HCT116 (cell line): ENCODE data around the gene PLEKHN1. TPM values are rescaled to one million over a fixed set of nuclear protein-coding genes. Genes with fewer than 3 reads are reported as not detected.

Experiments used
- ATAC-seq: fragments of 200-7000 bp; cut with Tn5 transposase; 2 replicates; pipeline ENCODE4 v1.9.1; 2020; ENCODE audit warnings: mild to moderate bottlenecking, moderate library complexity
- BruUV-seq: library from RNA; stranded (reverse); fragments of 400-500 nt; replicated peaks from 2 replicates; lab custom pipeline; 2021; lab: Mats Ljungman, UMichigan
- CTCF ChIA-PET: fragments of 300-600 bp; sonication (Branson Sonifier 250); formaldehyde crosslinking; loops from one replicate; lab custom pipeline; 2021; ENCODE audit warnings: antibody characterized with exemption; lab: Charles Lee
- POLR2A ChIA-PET: fragments of 300-600, 350-600 bp; sonication (Branson Sonifier 250); formaldehyde crosslinking; loops from one replicate; lab custom pipeline; 2021; ENCODE audit warnings: antibody characterized with exemption; lab: Charles Lee
- RAD21 ChIA-PET, 2 experiments: fragments of 300-600 bp; sonication (Branson Sonifier 250); formaldehyde crosslinking; loops; one replicate each; lab custom pipeline; 2023; ENCODE audit warnings: low total read pairs in 2 of 2; ENCODE audit not compliant: uncharacterized antibody in 2 of 2, unreplicated experiment in 2 of 2, low non-redundant PET in 1 of 2; lab: Charles Lee
- DNase-seq: peaks from one replicate; pipeline ENCODE4 v3.0.0-alpha.2; 2010; ENCODE audit warnings: low read depth, low spot score
- H2AFZ ChIP-seq: fragments of 200-600 bp; shearing (Covaris generic), sonication (generic); 2 replicates; pipeline ENCODE4 v1.6.1; 2017; ENCODE audit warnings: low read depth, mixed run types, mixed read lengths, antibody characterized with exemption, low read length; ENCODE audit not compliant: poor library complexity, severe bottlenecking
- H3K27ac ChIP-seq: 2 replicates; pipeline ENCODE4 v1.5.1; 2012; ENCODE audit warnings: low read depth, low read length
- H3K27me3 ChIP-seq: fragments of 200-600 bp; sonication (generic); 2 replicates; pipeline ENCODE4 v1.6.1; 2016; ENCODE audit warnings: mixed run types, low read length, mixed read lengths; ENCODE audit not compliant: insufficient read depth
- H3K36me3 ChIP-seq, 2 experiments: fragments of 200-500 bp in 1 of 2; fragments of 200-600 bp in 1 of 2; sonication (Bioruptor generic) in 1 of 2; sonication (generic) in 1 of 2; 2 replicates each; pipeline versions ENCODE4 v1.5.1 to v1.6.1; 2014 to 2016; ENCODE audit warnings: low read length in 2 of 2, inconsistent platforms in 1 of 2, mixed read lengths in 1 of 2, mixed run types in 1 of 2; ENCODE audit not compliant: insufficient read depth in 2 of 2, control insufficient read depth in 1 of 2
- H3K4me1 ChIP-seq, 2 experiments: fragments of 200-600 bp in 1 of 2; sonication (generic) in 1 of 2; 2 replicates each; pipeline versions ENCODE4 v1.5.1 to v1.6.1; 2012 to 2017; ENCODE audit warnings: low read length in 2 of 2, inconsistent platforms in 1 of 2, mild to moderate bottlenecking in 1 of 2, mixed read lengths in 1 of 2, mixed run types in 1 of 2, moderate library complexity in 1 of 2; ENCODE audit not compliant: insufficient read depth in 2 of 2, control insufficient read depth in 1 of 2
- H3K4me2 ChIP-seq: fragments of 200-600 bp; sonication (generic); 2 replicates; pipeline ENCODE4 v1.6.1; 2017; ENCODE audit warnings: mixed run types, low read length, mixed read lengths
- H3K4me3 ChIP-seq, 2 experiments: fragments of 200-600 bp in 1 of 2; sonication (generic) in 1 of 2; replicated peaks in 1 of 2; 2 replicates each; pipeline ENCODE4 v1.5.1; 2011 to 2016; ENCODE audit warnings: low read length in 2 of 2, control low read depth in 1 of 2, low read depth in 1 of 2, mild to moderate bottlenecking in 1 of 2, mixed read lengths in 1 of 2, mixed run types in 1 of 2
- H3K79me2 ChIP-seq: fragments of 200-600 bp; sonication (generic); 2 replicates; pipeline ENCODE4 v1.6.1; 2017; ENCODE audit warnings: mild to moderate bottlenecking, mixed run types, low read length, moderate library complexity, mixed read lengths; ENCODE audit not compliant: insufficient read depth
- H3K9ac ChIP-seq: fragments of 200-600 bp; sonication (generic); 2 replicates; pipeline ENCODE4 v1.6.1; 2016; ENCODE audit warnings: low read length, mixed read lengths
- H3K9me2 ChIP-seq: fragments of 200-600 bp; sonication (generic), shearing (Covaris generic); 2 replicates; pipeline ENCODE4 v1.6.1; 2017; ENCODE audit warnings: mixed run types, mild to moderate bottlenecking, moderate library complexity; ENCODE audit not compliant: insufficient read depth
- H3K9me3 ChIP-seq, 2 experiments: fragments of 200-500 bp in 1 of 2; fragments of 200-600 bp in 1 of 2; sonication (Bioruptor generic) in 1 of 2; sonication (generic) in 1 of 2; 2 replicates each; pipeline ENCODE4 v1.6.1; 2014 to 2017; ENCODE audit warnings: low read length in 2 of 2, mixed read lengths in 2 of 2, inconsistent platforms in 1 of 2, low read depth in 1 of 2, mild to moderate bottlenecking in 1 of 2, mixed run types in 1 of 2, moderate library complexity in 1 of 2; ENCODE audit not compliant: control insufficient read depth in 1 of 2, insufficient read depth in 1 of 2
- H4K20me1 ChIP-seq: fragments of 200-600 bp; sonication (generic), shearing (Covaris generic); 2 replicates; pipeline ENCODE4 v1.6.1; 2017; ENCODE audit warnings: mixed run types, mild to moderate bottlenecking, moderate library complexity; ENCODE audit not compliant: insufficient read depth
- CBX3 ChIP-seq: IDR thresholded peaks from 2 replicates; pipeline ENCODE4 v1.6.1; 2012; ENCODE audit warnings: low read depth
- EGR1 ChIP-seq: IDR thresholded peaks from 2 replicates; pipeline ENCODE4 v1.6.1; 2012; ENCODE audit warnings: low read depth
- ELF1 ChIP-seq: IDR thresholded peaks from 2 replicates; pipeline ENCODE4 v1.6.1; 2012; ENCODE audit warnings: low read depth, borderline replicate concordance
- EZH2 ChIP-seq: fragments of 200-600 bp; sonication (generic); IDR thresholded peaks from 2 replicates; pipeline ENCODE4 v1.6.1; 2017; ENCODE audit warnings: antibody characterized with exemption, mixed run types
- EZH2phosphoT487 ChIP-seq: fragments of 200-600 bp; IDR thresholded peaks from 2 replicates; pipeline ENCODE4 v1.6.1; 2018; ENCODE audit warnings: antibody characterized with exemption, borderline replicate concordance
- JUND ChIP-seq: IDR thresholded peaks from 2 replicates; pipeline ENCODE4 v1.6.1; 2012
- SIN3A ChIP-seq: IDR thresholded peaks from 2 replicates; pipeline ENCODE4 v1.6.1; 2012; ENCODE audit warnings: low read depth
- TCF7L2 ChIP-seq: IDR thresholded peaks from 2 replicates; pipeline ENCODE4 v1.7.0; 2011; ENCODE audit warnings: borderline replicate concordance, inconsistent platforms; ENCODE audit not compliant: insufficient read depth, insufficient read length; ENCODE audit errors: extremely low read depth
- ZNF274 ChIP-seq: fragments of 200-500 bp; sonication (Bioruptor generic); IDR thresholded peaks from 2 replicates; pipeline ENCODE4 v1.6.1; 2014; ENCODE audit warnings: mild to moderate bottlenecking, low read depth, low read length, inconsistent platforms
- intact Hi-C: fragments of 100-400 bp; cut with micrococcal nuclease; formaldehyde crosslinking; loops from 2 replicates; pipeline ENCODE4 v1.10.0; 2022
- total RNA-seq: library from RNA; stranded (reverse); gene quantifications from one replicate; pipeline ENCODE4 v1.2.1, GENCODE V29; 2021; ENCODE audit not compliant: unreplicated experiment
- TF ChIP-seq, protein P1 (sequence below): IDR thresholded peaks from 2 replicates; pipeline ENCODE4 v1.6.1; 2011; ENCODE audit warnings: mild to moderate bottlenecking, low read length, moderate library complexity; ENCODE audit not compliant: insufficient replicate concordance; ENCODE audit errors: extremely low read depth
- TF ChIP-seq, protein P2 (sequence below): IDR thresholded peaks from 2 replicates; pipeline ENCODE4 v1.6.1; 2012
- TF ChIP-seq, protein P3 (sequence below): IDR thresholded peaks from 2 replicates; pipeline ENCODE4 v1.6.1; 2012
- TF ChIP-seq, protein P4 (sequence below), 3 experiments: fragments of 200-600 bp in 1 of 3; sonication (generic) in 1 of 3; IDR thresholded peaks in 2 of 3; conservative IDR thresholded peaks in 1 of 3; 2 replicates each; pipeline ENCODE4 v1.5.1; 2012 to 2017; ENCODE audit warnings: low read depth in 2 of 3, low read length in 2 of 3, antibody characterized with exemption in 1 of 3, borderline replicate concordance in 1 of 3, control low read depth in 1 of 3, mild to moderate bottlenecking in 1 of 3, mixed read lengths in 1 of 3, mixed run types in 1 of 3, moderate library complexity in 1 of 3; ENCODE audit not compliant: insufficient read depth in 1 of 3

The PLEKHN1 gene
- total RNA-seq, 1 experiment from 2014 or later: 11.6 TPM

DNA sequence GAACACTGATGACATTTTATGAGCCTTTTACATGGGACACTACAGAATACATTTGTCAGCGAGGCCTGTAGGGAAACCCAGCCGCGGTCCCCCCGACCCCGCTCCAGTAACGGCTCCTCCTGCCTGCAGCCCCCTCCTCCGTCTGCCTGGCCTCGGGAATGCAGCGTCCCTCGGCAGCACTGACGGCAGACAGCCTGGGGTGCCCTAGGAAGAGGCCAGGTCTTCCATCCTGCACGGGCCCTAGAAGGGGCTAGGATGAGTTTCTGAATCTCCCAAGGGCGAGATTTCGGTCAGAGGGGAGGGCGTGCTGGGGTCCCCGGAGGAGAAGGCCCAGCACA is 34.1 kb upstream of the PLEKHN1 start (continued):
- TF ChIP-seq, protein P1, sequence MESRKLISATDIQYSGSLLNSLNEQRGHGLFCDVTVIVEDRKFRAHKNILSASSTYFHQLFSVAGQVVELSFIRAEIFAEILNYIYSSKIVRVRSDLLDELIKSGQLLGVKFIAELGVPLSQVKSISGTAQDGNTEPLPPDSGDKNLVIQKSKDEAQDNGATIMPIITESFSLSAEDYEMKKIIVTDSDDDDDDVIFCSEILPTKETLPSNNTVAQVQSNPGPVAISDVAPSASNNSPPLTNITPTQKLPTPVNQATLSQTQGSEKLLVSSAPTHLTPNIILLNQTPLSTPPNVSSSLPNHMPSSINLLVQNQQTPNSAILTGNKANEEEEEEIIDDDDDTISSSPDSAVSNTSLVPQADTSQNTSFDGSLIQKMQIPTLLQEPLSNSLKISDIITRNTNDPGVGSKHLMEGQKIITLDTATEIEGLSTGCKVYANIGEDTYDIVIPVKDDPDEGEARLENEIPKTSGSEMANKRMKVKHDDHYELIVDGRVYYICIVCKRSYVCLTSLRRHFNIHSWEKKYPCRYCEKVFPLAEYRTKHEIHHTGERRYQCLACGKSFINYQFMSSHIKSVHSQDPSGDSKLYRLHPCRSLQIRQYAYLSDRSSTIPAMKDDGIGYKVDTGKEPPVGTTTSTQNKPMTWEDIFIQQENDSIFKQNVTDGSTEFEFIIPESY: no peak

DNA sequence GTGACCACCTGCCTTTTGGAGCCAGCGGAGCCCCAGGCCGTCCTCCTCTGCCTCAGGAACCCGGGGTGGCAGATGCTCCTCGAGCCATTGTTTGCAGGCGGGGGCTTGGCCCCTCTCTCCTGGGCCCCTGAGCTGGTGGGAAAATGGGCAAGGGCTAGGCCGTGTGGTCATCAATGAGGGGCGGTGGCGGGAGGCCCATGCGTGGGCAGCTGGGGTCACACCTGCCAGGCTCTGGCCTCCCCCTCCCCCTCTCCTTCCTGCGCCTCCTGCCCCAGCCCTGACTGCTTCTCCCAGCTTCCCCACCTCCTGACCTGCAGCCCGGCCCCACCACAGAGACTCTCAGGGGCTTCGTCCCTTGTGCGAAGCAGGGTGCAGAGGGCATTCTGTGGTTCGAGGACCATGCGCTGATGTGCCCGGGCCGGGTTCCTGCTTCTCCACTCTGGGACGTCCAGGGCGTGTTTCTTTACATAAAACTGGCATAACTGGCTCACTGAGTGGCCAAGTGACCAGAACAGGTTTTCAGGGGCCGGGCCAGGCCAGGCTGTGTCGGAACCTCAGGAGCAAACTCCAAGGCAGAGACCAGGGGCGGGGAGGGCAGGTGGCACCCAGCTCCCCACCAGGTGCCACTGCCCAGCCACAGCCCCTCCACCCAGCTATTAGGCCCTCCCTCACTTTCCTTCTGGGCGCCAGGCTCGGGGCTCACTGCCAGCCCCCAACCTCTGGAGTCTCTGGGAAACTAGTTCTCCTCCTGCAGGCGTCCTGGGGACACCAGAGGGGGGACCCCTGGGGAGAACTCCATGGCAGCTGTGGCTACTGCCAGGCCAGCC is 33.3 kb upstream of the PLEKHN1 start:
- Histone ChIP-seq H3K79me2 (no peaks in the 10 kb centered on the region), H3K4me1 (peaks cover 4 to 16% of the 10 kb centered on the region in 2 experiments; a peak in 3 of 4 replicates), H3K9ac (no peak overlapping the region), H3K27me3 (peaks cover 8% of the 10 kb centered on the region; the same call in 1 of the 2 replicates), H3K9me3 (no peaks in the 10 kb centered on the region), H3K4me2 (no peak overlapping the region), H3K4me3 (no peak overlapping the region), H3K27ac (no peak overlapping the region), H3K36me3 (no peaks in the 10 kb centered on the region), H3K9me2 (no peaks in the 10 kb centered on the region), H4K20me1 (no peaks in the 10 kb centered on the region), H2AFZ (no peak overlapping the region)
- CTCF ChIA-PET: no interaction called here
- intact Hi-C loops: no loop called here
- POLR2A ChIA-PET: no interaction called here
- DNase-seq (no peak), ATAC-seq (no peak)
- RAD21 ChIA-PET: no interaction called here
- BruUV-seq: no TSS peak
- TF ChIP-seq, protein P2, sequence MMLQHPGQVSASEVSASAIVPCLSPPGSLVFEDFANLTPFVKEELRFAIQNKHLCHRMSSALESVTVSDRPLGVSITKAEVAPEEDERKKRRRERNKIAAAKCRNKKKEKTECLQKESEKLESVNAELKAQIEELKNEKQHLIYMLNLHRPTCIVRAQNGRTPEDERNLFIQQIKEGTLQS: no peak
- TF ChIP-seq EZH2: no peak
- no peak for TF ChIP-seq EZH2phosphoT487
- no peak for TF ChIP-seq CBX3
- no peak for TF ChIP-seq ELF1
- no peak for TF ChIP-seq SIN3A
- TF ChIP-seq, protein P1: no peak
- TF ChIP-seq TCF7L2: no peak
- TF ChIP-seq, protein P3, sequence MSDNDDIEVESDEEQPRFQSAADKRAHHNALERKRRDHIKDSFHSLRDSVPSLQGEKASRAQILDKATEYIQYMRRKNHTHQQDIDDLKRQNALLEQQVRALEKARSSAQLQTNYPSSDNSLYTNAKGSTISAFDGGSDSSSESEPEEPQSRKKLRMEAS: no peak
- TF ChIP-seq, protein P4, sequence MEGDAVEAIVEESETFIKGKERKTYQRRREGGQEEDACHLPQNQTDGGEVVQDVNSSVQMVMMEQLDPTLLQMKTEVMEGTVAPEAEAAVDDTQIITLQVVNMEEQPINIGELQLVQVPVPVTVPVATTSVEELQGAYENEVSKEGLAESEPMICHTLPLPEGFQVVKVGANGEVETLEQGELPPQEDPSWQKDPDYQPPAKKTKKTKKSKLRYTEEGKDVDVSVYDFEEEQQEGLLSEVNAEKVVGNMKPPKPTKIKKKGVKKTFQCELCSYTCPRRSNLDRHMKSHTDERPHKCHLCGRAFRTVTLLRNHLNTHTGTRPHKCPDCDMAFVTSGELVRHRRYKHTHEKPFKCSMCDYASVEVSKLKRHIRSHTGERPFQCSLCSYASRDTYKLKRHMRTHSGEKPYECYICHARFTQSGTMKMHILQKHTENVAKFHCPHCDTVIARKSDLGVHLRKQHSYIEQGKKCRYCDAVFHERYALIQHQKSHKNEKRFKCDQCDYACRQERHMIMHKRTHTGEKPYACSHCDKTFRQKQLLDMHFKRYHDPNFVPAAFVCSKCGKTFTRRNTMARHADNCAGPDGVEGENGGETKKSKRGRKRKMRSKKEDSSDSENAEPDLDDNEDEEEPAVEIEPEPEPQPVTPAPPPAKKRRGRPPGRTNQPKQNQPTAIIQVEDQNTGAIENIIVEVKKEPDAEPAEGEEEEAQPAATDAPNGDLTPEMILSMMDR (IDR thresholded peaks at IDR 0.05 in 2 of 3, conservative IDR thresholded peaks at IDR 0.05 in 1 of 3; ENCODE audit: borderline replicate concordance in 1 of 3, insufficient read depth in 1 of 3, low read depth in 2 of 3, low read length in 2 of 3): no peak
- no peak for TF ChIP-seq ZNF274
- no peak for TF ChIP-seq JUND
- no peak for TF ChIP-seq EGR1
